HG02840 (cell line): ENCODE measurements around the gene AMPD3.
A peak's percentile ranks its signal among the peaks of the same experiment; 100 is the strongest.

Experiments
- ATAC-seq: cut with Tn5 transposase; IDR thresholded peaks from one replicate; pipeline ENCODE4 v1.9.1; 2021; ENCODE audit warnings: mild to moderate bottlenecking, moderate library complexity, moderate number of reproducible peaks; ENCODE audit not compliant: unreplicated experiment, low FRiP score

AMPD3 gene

GRCh38 chr11:10526974-10527918 is 72.2 kb downstream of the AMPD3 start:
- peak; percentile 62 for ATAC-seq

DNA sequence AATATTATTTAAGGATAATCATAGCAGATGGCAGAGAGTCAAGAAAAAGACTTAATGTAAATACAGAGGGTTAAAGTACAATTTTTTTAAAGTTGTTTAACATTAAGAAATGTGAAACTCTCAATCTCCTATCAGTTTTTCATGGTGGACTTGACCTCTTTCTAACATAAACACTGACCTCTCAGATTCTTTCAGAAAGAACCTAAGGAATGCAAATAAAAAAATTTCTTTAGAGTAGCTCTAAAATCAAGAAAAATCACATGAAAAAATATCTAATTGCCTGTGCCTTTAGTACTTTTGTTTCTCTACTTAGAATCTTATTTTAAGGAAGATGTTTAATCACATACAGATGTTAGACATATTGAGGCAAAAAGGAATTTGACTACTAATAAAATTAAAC is 73.1 kb downstream of the AMPD3 start:
- ATAC-seq, result no peak

GRCh38 chr11:10529279-10529678 is 74.2 kb downstream of the AMPD3 start:
- no peak for ATAC-seq

DNA sequence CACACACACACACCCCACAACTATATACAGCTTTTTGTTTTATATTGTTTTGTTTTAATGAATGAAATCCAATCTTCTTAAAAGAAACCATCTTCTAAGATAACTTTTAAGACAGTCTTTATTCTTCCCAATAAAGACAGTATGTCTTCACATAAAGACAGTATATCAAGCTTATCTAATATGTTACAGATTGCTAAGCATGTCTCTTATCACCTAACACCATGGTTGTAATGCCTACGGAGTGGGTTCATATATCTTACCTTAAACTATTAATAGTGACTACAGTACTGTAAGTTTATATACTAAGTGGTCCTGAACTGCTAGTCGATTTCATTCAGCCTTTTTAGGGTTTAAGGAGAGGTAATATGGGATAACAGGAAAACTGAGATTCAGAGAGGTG is 77.5 kb downstream of the AMPD3 start:
- ATAC-seq, result no peak

GRCh38 chr11:10533323-10533722 is 78.3 kb downstream of the AMPD3 start:
- ATAC-seq, result no peak

GRCh38 chr11:10534316-10534715 is 79.3 kb downstream of the AMPD3 start:
- ATAC-seq, result no peak

- no peak for ATAC-seq
Measured at GRCh38 chr11:10537600-10537999, 82.5 kb downstream of the AMPD3 start.

- no peak for ATAC-seq
Measured at GRCh38 chr11:10538924-10539323, 83.9 kb downstream of the AMPD3 start.

DNA sequence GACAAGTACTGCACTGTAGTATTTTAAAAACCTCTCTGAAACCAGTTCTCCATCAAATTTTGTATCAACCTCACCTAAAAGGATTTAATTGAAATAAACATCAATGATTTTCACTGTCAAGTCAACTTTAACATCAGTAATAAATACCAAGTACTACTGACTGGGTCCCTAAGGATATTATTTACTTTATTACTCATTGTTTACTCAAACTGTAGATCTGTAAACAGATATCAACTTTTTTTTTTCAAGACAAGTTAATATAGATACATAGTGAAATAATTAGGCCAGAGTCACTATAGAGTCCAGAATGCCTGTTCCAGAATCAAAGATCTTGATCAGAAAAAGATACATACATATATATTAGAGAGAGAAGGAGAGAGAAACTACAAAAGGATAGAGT is 84.3 kb downstream of the AMPD3 start:
- ATAC-seq, result no peak

DNA sequence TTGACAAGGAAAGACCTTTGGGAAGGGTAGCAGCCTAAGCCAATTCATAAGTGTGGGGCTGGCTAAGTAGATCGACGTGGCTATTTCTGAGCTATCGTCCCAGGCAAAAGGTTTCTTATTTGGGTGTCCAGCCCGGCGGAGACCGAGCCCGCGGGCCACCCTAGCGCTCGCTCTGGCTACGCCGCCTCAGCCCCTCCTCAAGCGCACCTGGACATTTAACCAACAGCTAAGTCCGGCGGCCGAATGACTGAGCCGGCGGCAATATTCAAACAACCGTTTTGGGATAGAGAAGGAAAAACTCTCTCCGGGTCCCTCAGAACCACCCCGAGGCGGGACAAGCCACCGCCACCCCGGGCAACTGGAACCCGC is 85.5 kb downstream of the AMPD3 start:
- peak; percentile 28 for ATAC-seq

DNA sequence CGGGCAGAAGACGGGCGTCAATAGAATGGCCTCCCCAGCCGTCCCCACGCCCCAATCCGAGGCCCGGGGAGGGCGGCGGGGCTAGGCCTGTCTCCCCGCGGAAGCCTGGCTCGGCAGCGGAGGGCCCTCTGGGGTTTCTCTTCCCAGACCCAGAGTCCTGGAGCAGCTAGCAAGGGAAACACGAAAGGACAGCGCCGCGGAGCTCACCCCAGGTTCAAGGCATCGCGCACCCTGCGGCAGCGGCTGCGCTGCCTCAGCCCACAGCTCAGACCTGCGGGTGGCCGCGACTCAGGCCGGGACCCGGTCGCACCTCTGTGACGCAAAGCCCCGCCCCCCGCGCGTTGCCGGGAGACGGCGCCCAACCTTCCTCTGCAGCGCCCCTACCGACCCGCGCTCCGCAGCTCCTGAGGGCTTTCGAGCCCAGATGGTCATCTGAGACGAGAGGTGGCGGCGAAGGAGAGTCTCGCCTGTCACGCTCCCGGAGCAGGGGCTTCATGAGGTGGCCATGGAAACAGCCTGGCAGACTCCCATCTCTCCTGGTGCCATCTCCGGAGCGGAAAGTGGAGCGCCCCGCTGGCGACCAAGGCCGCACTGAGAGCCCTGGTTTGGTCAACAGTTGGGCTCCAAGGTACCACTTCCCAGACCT is 86.0 kb downstream of the AMPD3 start, which contains the start of gene RNF141:
RNF141 (minus strand) TSS at position 273 of the 646 bp plus-strand sequence. CDS start 7,029 bp downstream, outside the sequence.
- peak; percentile 98 for ATAC-seq

DNA sequence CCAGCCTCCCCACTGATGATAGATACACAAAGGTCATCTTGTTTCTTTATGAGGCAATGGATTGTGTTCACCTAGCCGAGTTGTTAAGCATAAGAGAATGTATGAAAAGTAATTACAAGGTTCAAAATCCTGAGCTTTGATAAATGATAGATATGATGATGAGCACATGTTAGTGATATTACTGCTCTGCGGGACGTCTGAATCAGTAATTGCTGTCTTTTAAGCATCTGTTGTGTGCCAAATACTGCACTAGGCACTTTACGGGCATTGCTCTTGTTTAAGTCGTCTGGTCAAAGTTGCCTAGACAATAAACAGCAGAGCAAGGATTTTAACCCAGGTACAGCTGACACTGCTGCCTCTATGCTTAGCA is 86.5 kb downstream of the AMPD3 start:
- ATAC-seq, result no peak

DNA sequence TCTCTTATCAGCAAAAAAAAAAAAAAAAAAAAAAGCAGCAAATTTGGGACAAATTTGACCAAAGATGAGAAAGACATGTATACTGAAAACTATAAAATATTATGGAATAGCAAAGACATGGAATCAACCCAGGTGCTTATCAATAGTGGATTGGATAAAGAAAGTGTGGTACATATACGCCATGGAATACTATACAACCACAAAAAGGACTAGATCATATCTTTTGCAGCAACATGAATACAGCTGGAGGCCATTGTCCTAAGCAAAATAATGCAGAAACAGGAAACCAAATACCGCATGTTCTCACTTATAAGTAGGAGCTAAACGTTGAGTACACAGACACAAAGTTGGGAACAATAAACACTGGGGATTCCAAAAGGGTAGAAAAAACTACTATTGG is 87.7 kb downstream of the AMPD3 start:
- no peak for ATAC-seq

- no peak for ATAC-seq
Measured at GRCh38 chr11:10543782-10544181, 88.7 kb downstream of the AMPD3 start.

DNA sequence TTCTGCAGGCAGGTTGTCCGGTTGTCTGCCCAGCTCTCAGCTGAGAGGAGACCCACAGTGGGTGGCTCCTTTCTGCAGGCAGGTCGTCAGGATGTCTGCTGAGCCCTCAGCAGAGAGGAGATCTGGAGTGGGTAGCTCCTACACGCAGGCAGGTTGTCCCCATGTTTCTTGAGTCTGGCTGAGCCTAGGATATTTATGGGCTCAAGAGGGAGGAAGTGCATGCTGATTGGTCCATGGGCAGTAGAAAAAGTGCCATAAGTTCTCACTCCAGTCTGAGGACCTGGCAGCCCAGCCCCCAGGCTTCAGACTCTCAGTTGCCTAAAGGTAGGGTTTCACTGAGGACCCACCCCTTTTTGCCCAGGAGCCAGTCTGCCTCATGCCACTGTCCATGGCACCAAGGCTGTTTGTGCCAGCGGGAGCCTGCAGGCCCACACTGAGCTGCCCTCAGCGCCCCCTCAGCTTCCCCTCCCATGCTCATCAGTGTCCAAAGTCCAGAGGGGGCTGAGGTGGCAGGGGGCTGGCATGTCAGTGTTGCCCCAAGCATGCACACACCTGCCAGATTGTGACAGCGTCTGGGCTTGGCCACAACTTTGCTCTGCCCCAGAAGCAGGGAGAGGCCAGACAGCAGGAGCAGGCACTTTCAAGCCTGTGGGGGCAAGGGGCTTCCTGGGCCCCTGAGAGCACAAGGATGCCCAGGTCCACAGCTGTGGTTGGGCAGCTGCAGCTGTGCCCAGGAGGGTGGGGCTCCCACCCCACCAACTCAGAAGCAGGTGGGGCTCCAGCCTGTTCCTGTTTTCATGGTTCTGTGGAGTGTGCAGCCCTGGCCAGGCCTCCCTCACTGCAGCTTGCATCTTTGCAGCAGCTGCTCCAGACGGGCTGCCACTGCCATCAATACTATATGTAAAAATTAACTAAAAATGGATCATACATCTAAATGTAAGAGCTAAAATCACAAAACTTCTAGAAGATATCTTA is 89.7 kb downstream of the AMPD3 start:
- ATAC-seq, result no peak

GRCh38 chr11:10550503-10551289 is 95.6 kb downstream of the AMPD3 start:
- ATAC-seq, result no peak

DNA sequence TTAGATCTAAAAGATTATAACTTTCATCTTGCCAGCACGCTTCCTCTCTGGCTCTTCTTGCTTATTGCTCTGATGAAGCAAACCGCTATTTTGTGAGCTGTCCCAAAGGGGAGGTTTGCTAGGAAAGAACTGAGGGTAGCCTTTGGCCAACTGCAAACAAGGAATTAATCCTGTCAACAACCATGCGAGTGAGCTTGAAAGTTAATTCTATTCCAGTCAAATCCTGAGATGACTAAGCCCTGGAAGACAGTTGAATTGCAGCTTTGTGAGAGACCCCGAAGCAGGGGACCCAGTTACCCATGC is 96.2 kb downstream of the AMPD3 start:
- ATAC-seq, result no peak

DNA sequence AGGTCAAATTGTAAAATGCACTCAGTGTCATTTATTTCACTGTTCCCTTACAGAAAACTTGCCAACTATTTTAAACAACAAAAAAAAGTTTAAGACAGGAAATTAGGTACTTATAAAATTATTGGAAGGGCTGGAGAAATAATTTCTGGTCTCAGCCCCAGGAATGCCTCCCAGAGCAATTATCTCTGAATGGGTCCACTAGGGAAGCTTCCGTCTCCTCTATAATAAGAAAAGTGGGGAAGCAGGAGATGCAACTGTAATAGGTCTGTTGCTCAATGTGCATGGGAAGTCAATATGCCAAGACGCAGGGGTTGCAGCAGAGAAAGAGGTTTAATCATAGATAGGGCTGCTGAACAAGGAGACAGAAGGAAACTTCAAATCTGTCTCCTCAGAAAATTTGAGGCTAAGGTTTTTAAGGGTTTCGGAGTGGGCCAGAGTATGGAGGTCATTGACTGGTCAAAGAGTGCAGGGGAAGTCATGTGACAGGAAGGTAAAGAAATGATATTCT is 96.8 kb downstream of the AMPD3 start:
- no peak for ATAC-seq

GRCh38 chr11:10556590-10556989 is 101.5 kb downstream of the AMPD3 start:
- no peak for ATAC-seq
